ENCODE results near the gene MYO18A. TPM values are rescaled to one million over a fixed set of nuclear protein-coding genes. Genes with fewer than 3 reads are reported as not detected.

MYO18A gene
- total and polyA plus RNA-seq, 10 of the 15 experiments (the other 5 are each of a cell fraction or from before 2014, with no cell fraction given): 2.9 to 66.0 (median 24.5) TPM

GRCh38 chr17:29177541-29177870 lies 2.7 kb downstream of the MYO18A start:
- 100% methylated on average over 3 of the region's 3 CpGs for WGBS (ENCODE audit: insufficient coverage, insufficient replicate concordance, low lambda C conversion rate, missing lambda C conversion rate)
- in situ Hi-C loops (cut with MboI): no loop called here
- intact Hi-C loops (cut with micrococcal nuclease; ENCODE audit: unreplicated experiment): no loop called here
- SMC1A ChIA-PET (ENCODE audit: uncharacterized antibody, unreplicated experiment): interaction anchor here (0.7 to 9.2 kb wide), 6 partner anchors 9 to 212 kb away, joined by 3 to 158 read pairs (median 8); no protein-coding TSS in a partner anchor
- no peak for DNase-seq (ENCODE audit: low read depth, low spot score)
- H3K36me3 ChIP-seq (ENCODE audit: control insufficient read depth in 2 of 2, insufficient read depth in 2 of 2, low read length in 1 of 2): no peaks in the 10 kb centered on the region
- no peak overlapping the region for H2AFZ ChIP-seq (ENCODE audit: control insufficient read depth, low read depth, low read length)
- CTCF ChIA-PET: interaction anchor here (1.2 to 12.9 kb wide), 10 partner anchors 8 to 117 kb away, joined by 3 to 260 read pairs (median 4); no protein-coding TSS in a partner anchor
- POLR2A ChIA-PET: interaction anchor here (0.9 to 3.1 kb wide), 6 partner anchors 18 to 226 kb away, joined by 4 to 54 read pairs (median 6); no protein-coding TSS in a partner anchor
- peaks cover 17% of the 10 kb centered on the region for H3K4me1 ChIP-seq (ENCODE audit: control insufficient read depth, insufficient read depth, low read length)
- FAIRE-seq: no peak
- H3K27me3 ChIP-seq (replicated peaks in 1 of 2; ENCODE audit: control insufficient read depth in 2 of 2, insufficient read depth in 2 of 2, low read length in 1 of 2): no peaks in the 10 kb centered on the region
- H4K20me1 ChIP-seq (ENCODE audit: control insufficient read depth, insufficient read depth): no peaks in the 10 kb centered on the region
- no peak overlapping the region for H3K27ac ChIP-seq (ENCODE audit: control insufficient read depth, insufficient read depth)
- RAD21 ChIA-PET (ENCODE audit: unreplicated experiment): interaction anchor here (1.3 to 10.4 kb wide), 7 partner anchors 21 to 66 kb away, joined by 3 to 207 read pairs (median 8); no protein-coding TSS in a partner anchor
- no peak overlapping the region for H3K4me3 ChIP-seq
- ATAC-seq: no peak
- H3K79me2 ChIP-seq (ENCODE audit: control insufficient read depth, insufficient read depth, low read length): peaks cover 3% of the 10 kb centered on the region; the same call in 1 of the 2 replicates
- H3K9ac ChIP-seq (ENCODE audit: control insufficient read depth, insufficient read depth, low read length): no peak overlapping the region
- H3K9me3 ChIP-seq (replicated peaks; ENCODE audit: control insufficient read depth, insufficient read depth, low read length): no peaks in the 10 kb centered on the region
- no TSS peak for BruUV-seq (replicated peaks)
- H3K4me2 ChIP-seq (ENCODE audit: control insufficient read depth, insufficient read depth): no peak overlapping the region
- no peak for TF ChIP-seq CEBPB (IDR thresholded peaks at IDR 0.05; ENCODE audit: borderline replicate concordance in 1 of 2, low read depth in 2 of 2, low read length in 2 of 2)
- no peak for TF ChIP-seq BMI1 (IDR thresholded peaks at IDR 0.05; ENCODE audit: borderline replicate concordance)
- no peak for TF ChIP-seq STAT1 (conservative IDR thresholded peaks at IDR 0.05)
- no peak for TF ChIP-seq STAT3 (IDR thresholded peaks at IDR 0.05; ENCODE audit: low read depth, low read length)
- no peak for TF ChIP-seq MTA3 (IDR thresholded peaks at IDR 0.05; ENCODE audit: borderline replicate concordance, low read length)
- TF ChIP-seq JUNB (IDR thresholded peaks at IDR 0.05): no peak
- TF ChIP-seq E2F8 (IDR thresholded peaks at IDR 0.05; ENCODE audit: low read depth, partially characterized antibody): no peak
- TF ChIP-seq NFIC (IDR thresholded peaks at IDR 0.05; ENCODE audit: low read depth, low read length): no peak
- no peak for TF ChIP-seq ZNF217 (IDR thresholded peaks at IDR 0.05)
- no peak for TF ChIP-seq TCF7 (IDR thresholded peaks at IDR 0.05; ENCODE audit: borderline replicate concordance)
- TF ChIP-seq SRF (IDR thresholded peaks at IDR 0.05; ENCODE audit: low read depth in 2 of 2, low read length in 2 of 2): no peak
- TF ChIP-seq PRDM15 (CRISPR knock-in tag; IDR thresholded peaks at IDR 0.05): no peak
- TF ChIP-seq BHLHE40 (IDR thresholded peaks at IDR 0.05; ENCODE audit: borderline replicate concordance in 1 of 2, low read depth in 2 of 2, low read length in 1 of 2): no peak
- no peak for TF ChIP-seq ZBTB40 (IDR thresholded peaks at IDR 0.05; ENCODE audit: borderline replicate concordance)

Data from GM12878 (cell line).